Osteocyte (in vitro differentiated cells): Measurements from ENCODE around the gene MMADHC. TPM values are rescaled to one million over a fixed set of nuclear protein-coding genes. Genes with fewer than 3 reads are reported as not detected.

Experiments used
- DNase-seq: peaks from one replicate; pipeline ENCODE4 v3.0.0; 2021; ENCODE audit warnings: mixed read lengths; ENCODE audit not compliant: unreplicated experiment; ENCODE audit errors: extremely low spot score
- H3K27ac Mint-ChIP-seq: one replicate; pipeline ENCODE4 v1.8.0; 2021; ENCODE audit warnings: mild to moderate bottlenecking, mixed read lengths; ENCODE audit not compliant: unreplicated experiment
- H3K27me3 Mint-ChIP-seq: one replicate; pipeline ENCODE4 v1.8.0; 2021; ENCODE audit warnings: mixed read lengths; ENCODE audit not compliant: unreplicated experiment
- H3K36me3 Mint-ChIP-seq: one replicate; pipeline ENCODE4 v1.8.0; 2021; ENCODE audit warnings: mixed read lengths; ENCODE audit not compliant: unreplicated experiment
- H3K4me1 Mint-ChIP-seq: one replicate; pipeline ENCODE4 v1.8.0; 2021; ENCODE audit warnings: mixed read lengths; ENCODE audit not compliant: unreplicated experiment
- H3K4me3 Mint-ChIP-seq: one replicate; pipeline ENCODE4 v1.8.0; 2021; ENCODE audit warnings: mild to moderate bottlenecking, moderate library complexity, mixed read lengths; ENCODE audit not compliant: unreplicated experiment
- H3K9me3 Mint-ChIP-seq: one replicate; pipeline ENCODE4 v1.8.0; 2021; ENCODE audit warnings: mixed read lengths; ENCODE audit not compliant: unreplicated experiment
- CTCF ChIP-seq: fragments of 200-600 bp; sonication (generic); IDR thresholded peaks from 2 replicates; pipeline ENCODE4 v1.5.0; 2021; ENCODE audit warnings: antibody characterized with exemption, mild to moderate bottlenecking, moderate library complexity
- long read RNA-seq: library from polyadenylated mRNA; unstranded; transcript quantifications from one replicate; pipeline ENCODE4 v2.0.0, GENCODE V29; 2021
- total RNA-seq: library from RNA; stranded (reverse); gene quantifications from 2 replicates; pipeline ENCODE4 v1.2.1, GENCODE V29; 2021

MMADHC gene
- 96.6 and 97.9 TPM in 2 replicates for total RNA-seq
- long read RNA-seq, transcript MMADHC-201 (8 exons, 1,436 nt) = major isoform, 410 of 451 reads
- long read RNA-seq, transcript MMADHC-203 (7 exons, 1,726 nt) = minor isoform, 27 of 451 reads
- long read RNA-seq, partial matches to known transcripts = 7 of 451 reads
- long read RNA-seq, other reads (novel, unspliced or antisense) = 7 of 451 reads

GRCh38 chr2:149587220-149587949 is at the start of gene MMADHC:
Gene MMADHC, minus strand, starts transcription at chr2:149587775. Its CDS starts 678 bp downstream, at chr2:149587097.
- peaks cover 48% of the 10 kb centered on the region for H3K4me1 Mint-ChIP-seq

GRCh38 chr2:149634103-149634502 is 46.5 kb upstream of the MMADHC start:
- no peaks in the 10 kb centered on the region for H3K27me3 Mint-ChIP-seq
- no peaks in the 10 kb centered on the region for H3K4me1 Mint-ChIP-seq
- no peak overlapping the region for H3K4me3 Mint-ChIP-seq
- TF ChIP-seq CTCF = no peak
- DNase-seq = no peak
- no peak overlapping the region for H3K27ac Mint-ChIP-seq
- H3K36me3 Mint-ChIP-seq = no peaks in the 10 kb centered on the region
- no peaks in the 10 kb centered on the region for H3K9me3 Mint-ChIP-seq

More at GRCh38 chr2:149587220-149587949, at the start of gene MMADHC:
- Mint-ChIP-seq H3K27ac (peak within 1 kb of the TSS; percentile 100), H3K4me3 (peak within 1 kb of the TSS; percentile 99), H3K36me3 (peaks cover 22% of the 10 kb centered on the region), H3K27me3 (no peaks in the 10 kb centered on the region), H3K9me3 (no peaks in the 10 kb centered on the region)
- DNase-seq = peak; percentile 98
- no peak for TF ChIP-seq CTCF

- no peak overlapping the region for H3K27ac Mint-ChIP-seq
- no peaks in the 10 kb centered on the region for H3K4me1 Mint-ChIP-seq
- no peaks in the 10 kb centered on the region for H3K36me3 Mint-ChIP-seq
- no peaks in the 10 kb centered on the region for H3K9me3 Mint-ChIP-seq
- no peak for TF ChIP-seq CTCF
- DNase-seq = no peak
- H3K27me3 Mint-ChIP-seq = no peaks in the 10 kb centered on the region
- H3K4me3 Mint-ChIP-seq = no peak overlapping the region
Measured at GRCh38 chr2:149630445-149630844, 42.9 kb upstream of the MMADHC start.

- H3K27ac Mint-ChIP-seq = no peak overlapping the region
- DNase-seq = no peak
- no peaks in the 10 kb centered on the region for H3K4me1 Mint-ChIP-seq
- no peak overlapping the region for H3K4me3 Mint-ChIP-seq
- no peaks in the 10 kb centered on the region for H3K9me3 Mint-ChIP-seq
- no peaks in the 10 kb centered on the region for H3K36me3 Mint-ChIP-seq
- H3K27me3 Mint-ChIP-seq = no peaks in the 10 kb centered on the region
- TF ChIP-seq CTCF = no peak
Measured at GRCh38 chr2:149629026-149629425, 41.5 kb upstream of the MMADHC start.

GRCh38 chr2:149627111-149627801 is 39.7 kb upstream of the MMADHC start:
- peaks cover 8% of the 10 kb centered on the region for H3K4me1 Mint-ChIP-seq
- DNase-seq = no peak
- H3K4me3 Mint-ChIP-seq = no peak overlapping the region
- H3K27ac Mint-ChIP-seq = no peak overlapping the region
- no peak for TF ChIP-seq CTCF
- H3K9me3 Mint-ChIP-seq = no peaks in the 10 kb centered on the region
- no peaks in the 10 kb centered on the region for H3K27me3 Mint-ChIP-seq
- no peaks in the 10 kb centered on the region for H3K36me3 Mint-ChIP-seq
